ENCODE measurements around the gene TMEM125. TPM values are rescaled to one million over a fixed set of nuclear protein-coding genes. Genes with fewer than 3 reads are reported as not detected.

TMEM125 gene
- polyA plus RNA-seq, 1 experiment: 0.17 TPM

DNA sequence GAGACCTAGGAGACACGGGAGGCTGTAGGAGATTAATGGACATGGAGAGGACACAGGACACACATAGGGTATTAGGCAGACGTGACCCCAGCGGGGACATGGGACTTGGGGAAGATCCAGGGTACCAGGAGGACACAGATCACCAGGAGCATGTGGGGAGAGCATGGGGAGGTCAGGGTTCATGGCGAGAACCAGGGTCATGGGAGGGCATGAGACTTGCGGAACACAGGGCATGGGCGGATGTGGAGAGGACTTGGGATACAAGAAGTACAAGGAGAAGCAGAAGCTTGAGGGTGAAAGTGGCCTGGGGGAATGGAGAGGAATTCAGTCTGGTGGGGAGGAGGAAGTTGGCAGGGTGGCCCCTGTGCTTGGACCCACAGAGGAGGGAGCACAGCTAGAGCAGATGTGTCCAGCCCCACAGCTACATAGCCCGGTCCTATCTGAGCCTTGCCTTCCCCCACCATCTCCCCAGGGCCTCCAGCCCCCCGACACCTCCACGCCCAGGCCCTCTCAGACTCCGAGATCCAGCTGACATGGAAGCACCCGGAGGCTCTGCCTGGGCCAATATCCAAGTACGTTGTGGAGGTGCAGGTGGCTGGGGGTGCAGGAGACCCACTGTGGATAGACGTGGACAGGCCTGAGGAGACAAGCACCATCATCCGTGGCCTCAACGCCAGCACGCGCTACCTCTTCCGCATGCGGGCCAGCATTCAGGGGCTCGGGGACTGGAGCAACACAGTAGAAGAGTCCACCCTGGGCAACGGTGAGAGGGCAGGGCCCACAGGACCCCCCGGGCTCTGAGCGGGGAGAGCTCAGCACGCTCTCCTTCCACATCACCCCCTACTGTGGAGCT, 43.1 kb downstream of the TMEM125 start:
- Histone ChIP-seq H3K27me3 (ENCODE audit: control insufficient read depth, insufficient read depth, low read length) (no peaks in the 10 kb centered on the region), H3K4me3 (ENCODE audit: low read depth, low read length) (no peak overlapping the region), H3K36me3 (ENCODE audit: control insufficient read depth, insufficient read depth, low read length) (no peaks in the 10 kb centered on the region)
- ChIA-PET POLR2A (no interaction called here), CTCF (interaction anchor here (0.7 kb wide), 1 partner anchor 208 kb away, joined by 3 read pairs; no protein-coding TSS in a partner anchor)
- TF ChIP-seq CTCF (IDR thresholded peaks at IDR 0.05; ENCODE audit: insufficient read depth, low read depth, low read length): no peak
- DNase-seq (ENCODE audit: low read depth): no peak

GRCh38 chr1:43313771-43314170, 44.0 kb downstream of the TMEM125 start:
- Histone ChIP-seq H3K27me3 (ENCODE audit: control insufficient read depth, insufficient read depth, low read length) (no peaks in the 10 kb centered on the region), H3K36me3 (ENCODE audit: control insufficient read depth, insufficient read depth, low read length) (no peaks in the 10 kb centered on the region), H3K4me3 (ENCODE audit: low read depth, low read length) (no peak overlapping the region)
- ChIA-PET CTCF (interaction anchor here (0.7 kb wide), 1 partner anchor 32 kb away, joined by 3 read pairs; no protein-coding TSS in a partner anchor), POLR2A (no interaction called here)
- DNase-seq (ENCODE audit: low read depth): no peak
- TF ChIP-seq CTCF (IDR thresholded peaks at IDR 0.05; ENCODE audit: insufficient read depth, low read depth, low read length): no peak

DNA sequence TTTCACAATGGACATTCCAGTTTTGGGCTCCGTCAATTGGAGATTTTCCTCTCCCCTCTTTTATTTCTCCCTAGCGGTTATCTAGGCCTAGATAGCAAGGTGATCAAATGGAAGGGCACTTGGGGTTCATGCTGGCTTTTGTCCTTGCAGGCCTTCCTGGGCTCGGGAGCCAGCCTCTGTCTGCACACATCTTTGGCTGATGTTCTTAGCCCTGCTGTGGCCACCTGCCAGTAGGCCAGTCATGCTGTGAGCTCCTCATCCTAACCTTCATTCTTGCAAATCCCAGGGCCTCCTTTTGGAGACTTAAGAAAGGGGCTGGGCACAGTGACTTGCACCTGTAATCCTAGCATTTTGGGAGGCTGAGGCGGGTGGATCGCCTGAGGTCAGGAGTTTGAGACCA, 44.5 kb downstream of the TMEM125 start:
- TF ChIP-seq CTCF (IDR thresholded peaks at IDR 0.05; ENCODE audit: insufficient read depth, low read depth, low read length): no peak
- ChIA-PET CTCF (interaction anchor here (0.7 kb wide), 1 partner anchor 31 kb away, joined by 3 read pairs; no protein-coding TSS in a partner anchor), POLR2A (no interaction called here)
- no peaks in the 10 kb centered on the region for H3K27me3 ChIP-seq (ENCODE audit: control insufficient read depth, insufficient read depth, low read length)
- no peak for DNase-seq (ENCODE audit: low read depth)
- no peak overlapping the region for H3K4me3 ChIP-seq (ENCODE audit: low read depth, low read length)
- H3K36me3 ChIP-seq (ENCODE audit: control insufficient read depth, insufficient read depth, low read length): no peaks in the 10 kb centered on the region

GRCh38 chr1:43315481-43315880, 45.7 kb downstream of the TMEM125 start:
- no peak for TF ChIP-seq CTCF (IDR thresholded peaks at IDR 0.05; ENCODE audit: insufficient read depth, low read depth, low read length)
- CTCF ChIA-PET: interaction anchor here (1.2 kb wide), 1 partner anchor 43 kb away, joined by 3 read pairs; no protein-coding TSS in a partner anchor
- no peaks in the 10 kb centered on the region for H3K27me3 ChIP-seq (ENCODE audit: control insufficient read depth, insufficient read depth, low read length)
- DNase-seq (ENCODE audit: low read depth): no peak
- POLR2A ChIA-PET: no interaction called here
- H3K36me3 ChIP-seq (ENCODE audit: control insufficient read depth, insufficient read depth, low read length): no peaks in the 10 kb centered on the region
- no peak overlapping the region for H3K4me3 ChIP-seq (ENCODE audit: low read depth, low read length)

GRCh38 chr1:43315963-43316737, 46.4 kb downstream of the TMEM125 start:
- H3K36me3 ChIP-seq (ENCODE audit: control insufficient read depth, insufficient read depth, low read length): no peaks in the 10 kb centered on the region
- no peak for TF ChIP-seq CTCF (IDR thresholded peaks at IDR 0.05; ENCODE audit: insufficient read depth, low read depth, low read length)
- CTCF ChIA-PET: interaction anchor here (0.8 to 1.2 kb wide), 2 partner anchors 12 to 42 kb away, joined by 3 read pairs; no protein-coding TSS in a partner anchor
- no peak overlapping the region for H3K4me3 ChIP-seq (ENCODE audit: low read depth, low read length)
- DNase-seq (ENCODE audit: low read depth): no peak
- H3K27me3 ChIP-seq (ENCODE audit: control insufficient read depth, insufficient read depth, low read length): no peaks in the 10 kb centered on the region
- POLR2A ChIA-PET: no interaction called here

Data from BJ (cell line).